ENCODE measurements around the gene LCT. TPM values are rescaled to one million over a fixed set of nuclear protein-coding genes. Genes with fewer than 3 reads are reported as not detected.

Gene LCT
- total RNA-seq, 1 donor from 2014 or later = 2.8 TPM

GRCh38 chr2:135745545-135745944, 91.4 kb downstream of the LCT start:
- peaks cover 32% of the 10 kb centered on the region for H3K4me1 Mint-ChIP-seq (ENCODE audit: unreplicated experiment)
- H3K4me3 Mint-ChIP-seq = no peak overlapping the region
- H3K27ac Mint-ChIP-seq = no peak overlapping the region
- peaks cover 46% of the 10 kb centered on the region for H3K36me3 Mint-ChIP-seq
- peaks cover 8% of the 10 kb centered on the region for H3K9me3 Mint-ChIP-seq
- no peaks in the 10 kb centered on the region for H3K27me3 Mint-ChIP-seq
- DNase-seq (ENCODE audit: extremely low spot score, unreplicated experiment) = no peak
- TF ChIP-seq CTCF (conservative IDR thresholded peaks at IDR 0.05) = no peak

GRCh38 chr2:135744760-135745314, 92.1 kb downstream of the LCT start:
- Mint-ChIP-seq H3K27me3 (no peaks in the 10 kb centered on the region), H3K27ac (no peak overlapping the region), H3K36me3 (peaks cover 42% of the 10 kb centered on the region), H3K9me3 (peaks cover 8% of the 10 kb centered on the region), H3K4me1 (ENCODE audit: unreplicated experiment) (peaks cover 32% of the 10 kb centered on the region), H3K4me3 (peak overlapping the region; percentile 66)
- no peak for TF ChIP-seq CTCF (conservative IDR thresholded peaks at IDR 0.05)
- no peak for DNase-seq (ENCODE audit: extremely low spot score, unreplicated experiment)

GRCh38 chr2:135743860-135744259, 93.1 kb downstream of the LCT start:
- Mint-ChIP-seq H3K27me3 (no peaks in the 10 kb centered on the region), H3K36me3 (peaks cover 34% of the 10 kb centered on the region), H3K27ac (peak overlapping the region; percentile 51), H3K4me1 (ENCODE audit: unreplicated experiment) (peaks cover 32% of the 10 kb centered on the region), H3K4me3 (peak overlapping the region; percentile 66), H3K9me3 (peaks cover 8% of the 10 kb centered on the region)
- no peak for DNase-seq (ENCODE audit: extremely low spot score, unreplicated experiment)
- TF ChIP-seq CTCF (conservative IDR thresholded peaks at IDR 0.05) = no peak

GRCh38 chr2:135742325-135742757, 94.6 kb downstream of the LCT start:
- Mint-ChIP-seq H3K4me3 (peak overlapping the region; percentile 92), H3K36me3 (peaks cover 29% of the 10 kb centered on the region), H3K9me3 (peaks cover 8% of the 10 kb centered on the region), H3K4me1 (ENCODE audit: unreplicated experiment) (peaks cover 32% of the 10 kb centered on the region), H3K27me3 (no peaks in the 10 kb centered on the region), H3K27ac (peak overlapping the region; percentile 99)
- DNase-seq (ENCODE audit: extremely low spot score, unreplicated experiment) = no peak
- no peak for TF ChIP-seq CTCF (conservative IDR thresholded peaks at IDR 0.05)

GRCh38 chr2:135741395-135742324, 95.3 kb downstream of the LCT start, which contains the start of gene UBXN4:
Gene UBXN4 (plus strand): TSS chr2:135741855. CDS start chr2:135741930, 75 bp downstream.
- H3K4me3 Mint-ChIP-seq = peak within 1 kb of the TSS; percentile 92
- H3K27ac Mint-ChIP-seq = peak within 1 kb of the TSS; percentile 99
- H3K36me3 Mint-ChIP-seq = peaks cover 23% of the 10 kb centered on the region
- peaks cover 30% of the 10 kb centered on the region for H3K4me1 Mint-ChIP-seq (ENCODE audit: unreplicated experiment)
- DNase-seq (ENCODE audit: extremely low spot score, unreplicated experiment) = peak; percentile 95
- peak; percentile 78 for TF ChIP-seq CTCF (conservative IDR thresholded peaks at IDR 0.05)
- H3K27me3 Mint-ChIP-seq = no peaks in the 10 kb centered on the region
- H3K9me3 Mint-ChIP-seq = peaks cover 8% of the 10 kb centered on the region
